H1 (cell line): ENCODE results near the gene TINAGL1. TPM values are rescaled to one million over a fixed set of nuclear protein-coding genes. Genes with fewer than 3 reads are reported as not detected.

Experiments used
- BACH1 ChIP-seq: IDR thresholded peaks from 2 replicates; pipeline ENCODE4 v1.6.1; 2012; ENCODE audit warnings: low read length, improper control_type of control experiment
- CHD2 ChIP-seq: IDR thresholded peaks from 2 replicates; pipeline ENCODE4 v1.6.1; 2012; ENCODE audit warnings: low read length, improper control_type of control experiment
- HDAC2 ChIP-seq, 2 experiments: fragments of 300-600 bp in 1 of 2; sonication (generic) in 1 of 2; IDR thresholded peaks; 2 replicates each; pipeline ENCODE4 v1.6.1; 2011 to 2012; ENCODE audit warnings: low read depth in 2 of 2, low read length in 2 of 2, mild to moderate bottlenecking in 2 of 2, moderate library complexity in 2 of 2, borderline replicate concordance in 1 of 2, inconsistent platforms in 1 of 2
- POLR2A ChIP-seq, 2 experiments: IDR thresholded peaks; 1 replicate in 1 of 2; 2 replicates in 1 of 2; pipeline ENCODE4 v1.6.1; 2011; ENCODE audit warnings: low read depth in 2 of 2, low read length in 2 of 2, mild to moderate bottlenecking in 2 of 2; ENCODE audit errors: control extremely low read depth in 1 of 2
- RNF2 ChIP-seq: fragments of 200-900, 300-1000 bp; sonication (generic); IDR thresholded peaks from 2 replicates; pipeline ENCODE4 v1.7.1; 2016; ENCODE audit warnings: borderline replicate concordance, low read depth, mild to moderate bottlenecking, antibody characterized with exemption, low read length; ENCODE audit not compliant: poor library complexity, severe bottlenecking; ENCODE audit errors: missing control alignments
- SP2 ChIP-seq: IDR thresholded peaks from 2 replicates; pipeline ENCODE4 v1.6.1; 2012; ENCODE audit warnings: mild to moderate bottlenecking, low read length, inconsistent platforms
- ZNF274 ChIP-seq: IDR thresholded peaks from 2 replicates; pipeline ENCODE4 v1.7.0; 2012; ENCODE audit warnings: low read length, borderline replicate concordance; ENCODE audit errors: extremely low read depth
- polyA plus RNA-seq, 7 experiments: library from polyadenylated mRNA; depleted of rRNA in 3 of 7; stranded (reverse) in 5 of 7; unstranded in 2 of 7; fragments of >200 nt in 5 of 7; fragments of 200-250 nt in 2 of 7; gene quantifications; 1 replicate in 5 of 7; 2 replicates in 1 of 7; 4 replicates in 1 of 7; pipeline versions ENCODE4 v1.2.1 to v1.2.3, GENCODE V29; 2011 to 2013; ENCODE audit warnings: missing spikeins in 2 of 7, mixed read lengths in 2 of 7
- total RNA-seq: library from RNA; stranded (reverse); fragmentation: NEBNext Ultra II Directional; extraction: Animal tissue kit (Norgen Biotek cat#: 25700); gene quantifications from 2 replicates; pipeline ENCODE4 v1.2.1, GENCODE V29; 2021
- TF ChIP-seq, protein P1 (sequence below): fragments of 300-600 bp; sonication (generic); IDR thresholded peaks from 2 replicates; pipeline ENCODE4 v1.7.1; 2012; ENCODE audit warnings: low read length, moderate library complexity, mild to moderate bottlenecking, inconsistent platforms; ENCODE audit not compliant: insufficient replicate concordance
- TF ChIP-seq, protein P2 (sequence below): IDR thresholded peaks from 2 replicates; pipeline ENCODE4 v1.6.1; 2012; ENCODE audit warnings: inconsistent platforms
- TF ChIP-seq, protein P3 (sequence below): IDR thresholded peaks from 2 replicates; pipeline ENCODE4 v1.6.1; 2011; ENCODE audit warnings: low read depth, mild to moderate bottlenecking, low read length; ENCODE audit not compliant: insufficient read depth

Gene TINAGL1
- total and polyA plus RNA-seq, 2 of the 8 experiments (the other 6 are each of a cell fraction or from before 2014, with no cell fraction given): 11.2 to 21.7 TPM

DNA sequence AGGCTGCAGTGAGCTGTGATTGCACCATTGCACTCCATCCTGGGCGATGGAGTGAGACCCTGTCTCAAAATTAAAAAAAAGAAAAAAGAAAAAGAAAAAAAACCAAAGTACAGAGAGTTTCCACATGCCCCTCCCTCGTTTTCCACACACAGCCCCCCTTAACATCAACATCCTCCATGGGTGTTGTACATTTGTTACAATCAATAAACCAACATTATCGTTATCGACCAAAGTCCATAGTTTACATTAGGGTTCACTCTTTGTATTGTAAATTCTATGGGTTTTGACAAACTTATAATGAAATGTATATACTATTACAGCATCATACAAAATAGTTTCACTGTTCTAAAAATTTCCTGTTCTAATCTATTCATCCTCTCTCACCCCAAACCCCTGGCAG lies 15.9 kb upstream of the TINAGL1 start (continued):
- TF ChIP-seq, protein P1, sequence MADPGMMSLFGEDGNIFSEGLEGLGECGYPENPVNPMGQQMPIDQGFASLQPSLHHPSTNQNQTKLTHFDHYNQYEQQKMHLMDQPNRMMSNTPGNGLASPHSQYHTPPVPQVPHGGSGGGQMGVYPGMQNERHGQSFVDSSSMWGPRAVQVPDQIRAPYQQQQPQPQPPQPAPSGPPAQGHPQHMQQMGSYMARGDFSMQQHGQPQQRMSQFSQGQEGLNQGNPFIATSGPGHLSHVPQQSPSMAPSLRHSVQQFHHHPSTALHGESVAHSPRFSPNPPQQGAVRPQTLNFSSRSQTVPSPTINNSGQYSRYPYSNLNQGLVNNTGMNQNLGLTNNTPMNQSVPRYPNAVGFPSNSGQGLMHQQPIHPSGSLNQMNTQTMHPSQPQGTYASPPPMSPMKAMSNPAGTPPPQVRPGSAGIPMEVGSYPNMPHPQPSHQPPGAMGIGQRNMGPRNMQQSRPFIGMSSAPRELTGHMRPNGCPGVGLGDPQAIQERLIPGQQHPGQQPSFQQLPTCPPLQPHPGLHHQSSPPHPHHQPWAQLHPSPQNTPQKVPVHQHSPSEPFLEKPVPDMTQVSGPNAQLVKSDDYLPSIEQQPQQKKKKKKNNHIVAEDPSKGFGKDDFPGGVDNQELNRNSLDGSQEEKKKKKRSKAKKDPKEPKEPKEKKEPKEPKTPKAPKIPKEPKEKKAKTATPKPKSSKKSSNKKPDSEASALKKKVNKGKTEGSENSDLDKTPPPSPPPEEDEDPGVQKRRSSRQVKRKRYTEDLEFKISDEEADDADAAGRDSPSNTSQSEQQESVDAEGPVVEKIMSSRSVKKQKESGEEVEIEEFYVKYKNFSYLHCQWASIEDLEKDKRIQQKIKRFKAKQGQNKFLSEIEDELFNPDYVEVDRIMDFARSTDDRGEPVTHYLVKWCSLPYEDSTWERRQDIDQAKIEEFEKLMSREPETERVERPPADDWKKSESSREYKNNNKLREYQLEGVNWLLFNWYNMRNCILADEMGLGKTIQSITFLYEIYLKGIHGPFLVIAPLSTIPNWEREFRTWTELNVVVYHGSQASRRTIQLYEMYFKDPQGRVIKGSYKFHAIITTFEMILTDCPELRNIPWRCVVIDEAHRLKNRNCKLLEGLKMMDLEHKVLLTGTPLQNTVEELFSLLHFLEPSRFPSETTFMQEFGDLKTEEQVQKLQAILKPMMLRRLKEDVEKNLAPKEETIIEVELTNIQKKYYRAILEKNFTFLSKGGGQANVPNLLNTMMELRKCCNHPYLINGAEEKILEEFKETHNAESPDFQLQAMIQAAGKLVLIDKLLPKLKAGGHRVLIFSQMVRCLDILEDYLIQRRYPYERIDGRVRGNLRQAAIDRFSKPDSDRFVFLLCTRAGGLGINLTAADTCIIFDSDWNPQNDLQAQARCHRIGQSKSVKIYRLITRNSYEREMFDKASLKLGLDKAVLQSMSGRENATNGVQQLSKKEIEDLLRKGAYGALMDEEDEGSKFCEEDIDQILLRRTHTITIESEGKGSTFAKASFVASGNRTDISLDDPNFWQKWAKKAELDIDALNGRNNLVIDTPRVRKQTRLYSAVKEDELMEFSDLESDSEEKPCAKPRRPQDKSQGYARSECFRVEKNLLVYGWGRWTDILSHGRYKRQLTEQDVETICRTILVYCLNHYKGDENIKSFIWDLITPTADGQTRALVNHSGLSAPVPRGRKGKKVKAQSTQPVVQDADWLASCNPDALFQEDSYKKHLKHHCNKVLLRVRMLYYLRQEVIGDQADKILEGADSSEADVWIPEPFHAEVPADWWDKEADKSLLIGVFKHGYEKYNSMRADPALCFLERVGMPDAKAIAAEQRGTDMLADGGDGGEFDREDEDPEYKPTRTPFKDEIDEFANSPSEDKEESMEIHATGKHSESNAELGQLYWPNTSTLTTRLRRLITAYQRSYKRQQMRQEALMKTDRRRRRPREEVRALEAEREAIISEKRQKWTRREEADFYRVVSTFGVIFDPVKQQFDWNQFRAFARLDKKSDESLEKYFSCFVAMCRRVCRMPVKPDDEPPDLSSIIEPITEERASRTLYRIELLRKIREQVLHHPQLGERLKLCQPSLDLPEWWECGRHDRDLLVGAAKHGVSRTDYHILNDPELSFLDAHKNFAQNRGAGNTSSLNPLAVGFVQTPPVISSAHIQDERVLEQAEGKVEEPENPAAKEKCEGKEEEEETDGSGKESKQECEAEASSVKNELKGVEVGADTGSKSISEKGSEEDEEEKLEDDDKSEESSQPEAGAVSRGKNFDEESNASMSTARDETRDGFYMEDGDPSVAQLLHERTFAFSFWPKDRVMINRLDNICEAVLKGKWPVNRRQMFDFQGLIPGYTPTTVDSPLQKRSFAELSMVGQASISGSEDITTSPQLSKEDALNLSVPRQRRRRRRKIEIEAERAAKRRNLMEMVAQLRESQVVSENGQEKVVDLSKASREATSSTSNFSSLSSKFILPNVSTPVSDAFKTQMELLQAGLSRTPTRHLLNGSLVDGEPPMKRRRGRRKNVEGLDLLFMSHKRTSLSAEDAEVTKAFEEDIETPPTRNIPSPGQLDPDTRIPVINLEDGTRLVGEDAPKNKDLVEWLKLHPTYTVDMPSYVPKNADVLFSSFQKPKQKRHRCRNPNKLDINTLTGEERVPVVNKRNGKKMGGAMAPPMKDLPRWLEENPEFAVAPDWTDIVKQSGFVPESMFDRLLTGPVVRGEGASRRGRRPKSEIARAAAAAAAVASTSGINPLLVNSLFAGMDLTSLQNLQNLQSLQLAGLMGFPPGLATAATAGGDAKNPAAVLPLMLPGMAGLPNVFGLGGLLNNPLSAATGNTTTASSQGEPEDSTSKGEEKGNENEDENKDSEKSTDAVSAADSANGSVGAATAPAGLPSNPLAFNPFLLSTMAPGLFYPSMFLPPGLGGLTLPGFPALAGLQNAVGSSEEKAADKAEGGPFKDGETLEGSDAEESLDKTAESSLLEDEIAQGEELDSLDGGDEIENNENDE: no peak
- TF ChIP-seq BACH1: no peak
- no peak for TF ChIP-seq SP2
- no peak for TF ChIP-seq HDAC2 (IDR thresholded peaks at IDR 0.05; ENCODE audit: borderline replicate concordance in 1 of 2, low read depth in 2 of 2, low read length in 2 of 2)
- TF ChIP-seq ZNF274: no peak
- TF ChIP-seq POLR2A (IDR thresholded peaks at IDR 0.05; ENCODE audit: control extremely low read depth in 1 of 2, low read depth in 2 of 2, low read length in 2 of 2): no peak
- TF ChIP-seq, protein P2, sequence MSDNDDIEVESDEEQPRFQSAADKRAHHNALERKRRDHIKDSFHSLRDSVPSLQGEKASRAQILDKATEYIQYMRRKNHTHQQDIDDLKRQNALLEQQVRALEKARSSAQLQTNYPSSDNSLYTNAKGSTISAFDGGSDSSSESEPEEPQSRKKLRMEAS: no peak
- TF ChIP-seq, protein P3, sequence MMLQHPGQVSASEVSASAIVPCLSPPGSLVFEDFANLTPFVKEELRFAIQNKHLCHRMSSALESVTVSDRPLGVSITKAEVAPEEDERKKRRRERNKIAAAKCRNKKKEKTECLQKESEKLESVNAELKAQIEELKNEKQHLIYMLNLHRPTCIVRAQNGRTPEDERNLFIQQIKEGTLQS: no peak
- TF ChIP-seq RNF2: no peak
- no peak for TF ChIP-seq CHD2
